Keratinocyte (primary cell): ENCODE measurements around the gene KLHDC7B. TPM values are rescaled to one million over a fixed set of nuclear protein-coding genes. Genes with fewer than 3 reads are reported as not detected.

Experiments used
- DNase-seq: peaks from one replicate; pipeline ENCODE4 v3.0.0-alpha.2; 2011; ENCODE audit warnings: low read depth, missing footprints, low spot score
- FAIRE-seq: peaks from 2 replicates; lab custom pipeline; 2011; peaks lifted over from hg19 to GRCh38; lab: Jason Lieb, UNC
- H2AFZ ChIP-seq: 2 replicates; pipeline ENCODE4 v1.6.0; 2012; ENCODE audit warnings: low read length, control low read depth, inconsistent platforms; ENCODE audit not compliant: control insufficient read depth
- H3K27ac ChIP-seq: 2 replicates; pipeline ENCODE4 v1.5.1; 2011; ENCODE audit warnings: low read length; ENCODE audit not compliant: control insufficient read depth, insufficient read depth
- H3K27me3 ChIP-seq: 3 replicates; pipeline ENCODE4 v1.6.0; 2011; ENCODE audit warnings: low read length; ENCODE audit not compliant: control insufficient read depth, insufficient read depth; ENCODE audit errors: extremely low read depth
- H3K36me3 ChIP-seq, 2 experiments: 2 replicates in 1 of 2; 3 replicates in 1 of 2; pipeline ENCODE4 v1.5.1; 2011; ENCODE audit warnings: low read length in 2 of 2, mild to moderate bottlenecking in 1 of 2; ENCODE audit not compliant: control insufficient read depth in 2 of 2, insufficient read depth in 2 of 2; ENCODE audit errors: extremely low read depth in 1 of 2
- H3K4me1 ChIP-seq: 3 replicates; pipeline ENCODE4 v1.5.1; 2011; ENCODE audit warnings: low read length; ENCODE audit not compliant: control insufficient read depth, insufficient read depth; ENCODE audit errors: extremely low read depth
- H3K4me2 ChIP-seq: 3 replicates; pipeline ENCODE4 v1.6.0; 2011; ENCODE audit warnings: low read depth, low read length; ENCODE audit not compliant: control insufficient read depth, insufficient read depth; ENCODE audit errors: extremely low read depth
- H3K4me3 ChIP-seq, 3 experiments: fragments of 200-600 bp in 1 of 3; sonication (generic) in 1 of 3; 2 replicates in 2 of 3; 3 replicates in 1 of 3; pipeline ENCODE4 v1.5.1; 2011 to 2016; ENCODE audit warnings: low read length in 3 of 3, mild to moderate bottlenecking in 3 of 3, control low read depth in 2 of 3, inconsistent platforms in 1 of 3, low read depth in 1 of 3, mixed read lengths in 1 of 3, mixed run types in 1 of 3, moderate library complexity in 1 of 3; ENCODE audit not compliant: control insufficient read depth in 2 of 3, insufficient read depth in 2 of 3; ENCODE audit errors: extremely low read depth in 1 of 3
- H3K79me2 ChIP-seq: 2 replicates; pipeline ENCODE4 v1.6.0; 2012; ENCODE audit warnings: low read length; ENCODE audit not compliant: control insufficient read depth, insufficient read depth
- H3K9ac ChIP-seq: 3 replicates; pipeline ENCODE4 v1.6.0; 2011; ENCODE audit warnings: low read length; ENCODE audit not compliant: control insufficient read depth, insufficient read depth; ENCODE audit errors: extremely low read depth
- H3K9me1 ChIP-seq: 3 replicates; pipeline ENCODE4 v1.6.0; 2011; ENCODE audit warnings: low read length; ENCODE audit not compliant: control insufficient read depth, insufficient read depth; ENCODE audit errors: extremely low read depth
- H3K9me3 ChIP-seq: 2 replicates; pipeline ENCODE4 v1.5.1; 2012; ENCODE audit warnings: low read depth, low read length; ENCODE audit not compliant: control insufficient read depth
- H4K20me1 ChIP-seq: 3 replicates; pipeline ENCODE4 v1.6.0; 2011; ENCODE audit warnings: low read length; ENCODE audit not compliant: control insufficient read depth, insufficient read depth; ENCODE audit errors: extremely low read depth
- CTCF ChIP-seq, 3 experiments: IDR thresholded peaks in 1 of 3; conservative IDR thresholded peaks in 1 of 3; optimal IDR thresholded peaks in 1 of 3; 2 replicates in 2 of 3; 3 replicates in 1 of 3; pipeline versions ENCODE3 to v1.5.1; 2011; ENCODE audit warnings: low read length in 3 of 3, mild to moderate bottlenecking in 3 of 3, moderate library complexity in 2 of 3, control low read depth in 1 of 3, inconsistent platforms in 1 of 3; ENCODE audit not compliant: insufficient read depth in 2 of 3; ENCODE audit errors: extremely low read depth in 1 of 3
- EZH2 ChIP-seq: IDR thresholded peaks from one replicate; pipeline ENCODE4 v1.6.1; 2012; ENCODE audit warnings: inconsistent platforms, mild to moderate bottlenecking, low read length, moderate library complexity
- dilution Hi-C: fragments of 300-500 bp; cut with MboI; formaldehyde crosslinking; loops from one replicate; pipeline ENCODE4 v1.7.0; 2020; ENCODE audit warnings: low sequenced_read_pairs; ENCODE audit not compliant: extremely low pct_ligation_motif_present
- polyA plus RNA-seq, 5 experiments: library from polyadenylated mRNA; depleted of rRNA in 3 of 5; stranded (reverse) in 3 of 5; stranded (forward) in 1 of 5; unstranded in 1 of 5; fragments of >200 nt; gene quantifications; 1 replicate in 1 of 5; 2 replicates in 3 of 5; 3 replicates in 1 of 5; pipeline versions ENCODE4 v1.2.1 to v1.2.3, GENCODE V29; 2011 to 2012; ENCODE audit warnings: missing spikeins in 2 of 5, low read depth in 1 of 5, low replicate concordance in 1 of 5

KLHDC7B gene
- polyA plus RNA-seq, 1 donor (not counting 4 experiments of a cell fraction or from before 2014, with no cell fraction given): 0.01 TPM

- peaks cover 5 to 11% of the 10 kb centered on the region in 2 experiments for H3K36me3 ChIP-seq
- H3K27me3 ChIP-seq: no peaks in the 10 kb centered on the region
- peaks cover 12% of the 10 kb centered on the region for H3K4me1 ChIP-seq
- H3K79me2 ChIP-seq: peaks cover 15% of the 10 kb centered on the region
- no peaks in the 10 kb centered on the region for H4K20me1 ChIP-seq
- FAIRE-seq: no peak
- no peak overlapping the region for H3K9ac ChIP-seq
- no peak overlapping the region for H3K27ac ChIP-seq
- no peak for TF ChIP-seq EZH2
- no peak for TF ChIP-seq CTCF (optimal IDR thresholded peaks at IDR 0.05 in 1 of 3, IDR thresholded peaks at IDR 0.05 in 1 of 3, conservative IDR thresholded peaks at IDR 0.05 in 1 of 3; ENCODE audit: extremely low read depth in 1 of 3, insufficient read depth in 2 of 3, low read length in 3 of 3)
- no peaks in the 10 kb centered on the region for H3K9me1 ChIP-seq
- H2AFZ ChIP-seq: no peak overlapping the region
- no peak overlapping the region for H3K4me2 ChIP-seq
- dilution Hi-C loops: no loop called here
- H3K9me3 ChIP-seq: no peaks in the 10 kb centered on the region
- no peak for DNase-seq
- no peak overlapping the region for H3K4me3 ChIP-seq
Observed at GRCh38 chr22:50579752-50580151, 34.1 kb downstream of the KLHDC7B start.

GRCh38 chr22:50581031-50581949 lies 35.6 kb downstream of the KLHDC7B start:
- dilution Hi-C loops: no loop called here
- Histone ChIP-seq H2AFZ (no peak overlapping the region), H3K4me2 (peak overlapping the region; percentile 80), H3K9me1 (no peaks in the 10 kb centered on the region), H3K79me2 (peaks cover 15% of the 10 kb centered on the region), H3K4me3 (peak overlapping the region; percentile 79 to 86 (median 79)), H3K27ac (peak overlapping the region; percentile 84), H3K9ac (peak overlapping the region; percentile 95), H3K27me3 (no peaks in the 10 kb centered on the region), H4K20me1 (no peaks in the 10 kb centered on the region), H3K9me3 (no peaks in the 10 kb centered on the region), H3K36me3 (peaks cover 2 to 11% of the 10 kb centered on the region in 2 experiments), H3K4me1 (peaks cover 12% of the 10 kb centered on the region)
- DNase-seq (no peak), FAIRE-seq (no peak)
- no peak for TF ChIP-seq CTCF (optimal IDR thresholded peaks at IDR 0.05 in 1 of 3, IDR thresholded peaks at IDR 0.05 in 1 of 3, conservative IDR thresholded peaks at IDR 0.05 in 1 of 3; ENCODE audit: extremely low read depth in 1 of 3, insufficient read depth in 2 of 3, low read length in 3 of 3)
- TF ChIP-seq EZH2: no peak
